PC-3 (cell line): ENCODE data around the gene ARHGEF6. TPM values are rescaled to one million over a fixed set of nuclear protein-coding genes. Genes with fewer than 3 reads are reported as not detected.
A peak's percentile ranks its signal among the peaks of the same experiment; 100 is the strongest.

Experiments used
- ATAC-seq: fragments of 200-7000 bp; cut with Tn5 transposase; 2 replicates; pipeline ENCODE4 v1.9.1; 2020; ENCODE audit warnings: mild to moderate bottlenecking, moderate library complexity
- BruUV-seq: library from RNA; stranded (reverse); fragments of 400-500 nt; replicated peaks from 2 replicates; lab custom pipeline; 2021; lab: Mats Ljungman, UMichigan
- CTCF ChIA-PET: fragments of 300-600 bp; sonication (Branson Sonifier 250); formaldehyde crosslinking; loops from one replicate; lab custom pipeline; 2022; ENCODE audit warnings: antibody characterized with exemption; lab: Charles Lee
- POLR2A ChIA-PET: fragments of 300-600 bp; sonication (Branson Sonifier 250); formaldehyde crosslinking; loops from one replicate; lab custom pipeline; 2022; ENCODE audit warnings: antibody characterized with exemption; ENCODE audit not compliant: unreplicated experiment; lab: Charles Lee
- DNase-seq: peaks from one replicate; pipeline ENCODE4 v3.0.0-alpha.2; 2015
- H2AFZ ChIP-seq: fragments of 300-600 bp; sonication (generic); 2 replicates; pipeline ENCODE4 v1.6.0; 2016; ENCODE audit warnings: antibody characterized with exemption, low read length
- H3F3A ChIP-seq: fragments of 300-600 bp; sonication (generic); one replicate; pipeline ENCODE4 v1.6.0; 2017; ENCODE audit warnings: antibody characterized with exemption, low read length, control low read depth, mild to moderate bottlenecking; ENCODE audit not compliant: unreplicated experiment
- H3K27ac ChIP-seq: fragments of 300-600 bp; sonication (generic); 2 replicates; pipeline ENCODE4 v1.5.1; 2016; ENCODE audit warnings: mild to moderate bottlenecking, low read length
- H3K27me3 ChIP-seq: fragments of 300-600 bp; sonication (generic); 2 replicates; pipeline ENCODE4 v1.6.1; 2016; ENCODE audit warnings: low read length, mixed read lengths
- H3K36me3 ChIP-seq: fragments of 300-600 bp; sonication (generic); 2 replicates; pipeline ENCODE4 v1.6.1; 2016; ENCODE audit warnings: low read depth, mixed run types, low read length, mixed read lengths
- H3K4me1 ChIP-seq: fragments of 300-600 bp; sonication (generic); 2 replicates; pipeline ENCODE4 v1.5.1; 2016; ENCODE audit warnings: low read length; ENCODE audit not compliant: insufficient read depth
- H3K4me2 ChIP-seq: fragments of 300-600 bp; sonication (generic); 2 replicates; pipeline ENCODE4 v1.6.0; 2016; ENCODE audit warnings: low read length
- H3K4me3 ChIP-seq: fragments of 300-600 bp; sonication (generic); 2 replicates; pipeline ENCODE4 v1.5.1; 2016; ENCODE audit warnings: mild to moderate bottlenecking, low read length, mixed read lengths
- H3K79me2 ChIP-seq: fragments of 300-600 bp; sonication (generic); 2 replicates; pipeline ENCODE4 v1.6.1; 2017; ENCODE audit warnings: low read length, mixed read lengths
- H3K9ac ChIP-seq: fragments of 300-600 bp; sonication (generic); 2 replicates; pipeline ENCODE4 v1.6.0; 2016; ENCODE audit warnings: mild to moderate bottlenecking, low read length
- H3K9me2 ChIP-seq: fragments of 300-600 bp; sonication (generic); replicated peaks from 2 replicates; pipeline ENCODE4 v1.6.1; 2016; ENCODE audit warnings: mixed run types, low read length, mixed read lengths
- H3K9me3 ChIP-seq: fragments of 300-600 bp; sonication (generic); 2 replicates; pipeline ENCODE4 v1.6.1; 2016; ENCODE audit warnings: low read length, mixed read lengths
- H4K20me1 ChIP-seq: fragments of 300-600 bp; sonication (generic); 2 replicates; pipeline ENCODE4 v1.6.1; 2016; ENCODE audit warnings: low read length, mixed read lengths
- CTCF ChIP-seq: fragments of 300-600 bp; sonication (generic); conservative IDR thresholded peaks from 2 replicates; pipeline ENCODE4 v1.5.1; 2017; ENCODE audit warnings: antibody characterized with exemption, low read depth, mild to moderate bottlenecking, low read length
- EZH2 ChIP-seq: fragments of 300-600 bp; sonication (generic); IDR thresholded peaks from one replicate; pipeline ENCODE4 v1.6.1; 2017; ENCODE audit warnings: antibody characterized with exemption, mild to moderate bottlenecking, low read length; ENCODE audit not compliant: unreplicated experiment
- EZH2phosphoT487 ChIP-seq: fragments of 300-600 bp; sonication (generic); IDR thresholded peaks from 2 replicates; pipeline ENCODE4 v1.6.1; 2018; ENCODE audit warnings: mild to moderate bottlenecking, antibody characterized with exemption, low read length, borderline replicate concordance
- intact Hi-C: fragments of 100-400 bp; cut with micrococcal nuclease; formaldehyde crosslinking; loops from 2 replicates; pipeline ENCODE4 v1.9.0; 2023
- total RNA-seq: library from RNA; depleted of rRNA; stranded (reverse); fragments of >200 nt; gene quantifications from 2 replicates; pipeline ENCODE4 v1.2.3, GENCODE V29; 2014

ARHGEF6 gene
- total RNA-seq, 1 experiment from 2014 or later = 3.3 TPM

GRCh38 chrX:136639506-136640176 lies 141.1 kb downstream of the ARHGEF6 start:
- H3F3A ChIP-seq = no peaks in the 10 kb centered on the region
- DNase-seq (peak; percentile 20), ATAC-seq (peak; percentile 62; the same call in 1 of the 2 replicates)
- H3K27me3 ChIP-seq = no peaks in the 10 kb centered on the region
- no peak overlapping the region for H3K27ac ChIP-seq
- no peak overlapping the region for H3K4me3 ChIP-seq
- no peaks in the 10 kb centered on the region for H4K20me1 ChIP-seq
- H3K36me3 ChIP-seq = no peaks in the 10 kb centered on the region
- H3K9ac ChIP-seq = no peak overlapping the region
- no peaks in the 10 kb centered on the region for H3K9me2 ChIP-seq
- intact Hi-C loops = no loop called here
- H2AFZ ChIP-seq = no peak overlapping the region
- no peaks in the 10 kb centered on the region for H3K9me3 ChIP-seq
- no peak overlapping the region for H3K4me2 ChIP-seq
- H3K79me2 ChIP-seq = no peaks in the 10 kb centered on the region
- BruUV-seq = no TSS peak
- no peaks in the 10 kb centered on the region for H3K4me1 ChIP-seq
- ChIA-PET CTCF (no interaction called here), POLR2A (no interaction called here)
- no peak for TF ChIP-seq EZH2phosphoT487

GRCh38 chrX:136636121-136636520 lies 144.6 kb downstream of the ARHGEF6 start:
- Histone ChIP-seq H3F3A (no peaks in the 10 kb centered on the region), H2AFZ (no peak overlapping the region), H3K4me1 (no peaks in the 10 kb centered on the region), H3K27me3 (no peaks in the 10 kb centered on the region), H3K9me2 (no peaks in the 10 kb centered on the region), H3K9me3 (no peaks in the 10 kb centered on the region), H3K27ac (no peak overlapping the region), H3K79me2 (no peaks in the 10 kb centered on the region), H3K9ac (no peak overlapping the region), H4K20me1 (no peaks in the 10 kb centered on the region), H3K4me2 (no peak overlapping the region), H3K36me3 (no peaks in the 10 kb centered on the region), H3K4me3 (no peak overlapping the region)
- TF ChIP-seq EZH2phosphoT487 (no peak), CTCF (no peak), EZH2 (no peak)
- POLR2A ChIA-PET = no interaction called here
- BruUV-seq = no TSS peak
- CTCF ChIA-PET = no interaction called here
- DNase-seq = no peak
- intact Hi-C loops = no loop called here
- no peak for ATAC-seq

DNA sequence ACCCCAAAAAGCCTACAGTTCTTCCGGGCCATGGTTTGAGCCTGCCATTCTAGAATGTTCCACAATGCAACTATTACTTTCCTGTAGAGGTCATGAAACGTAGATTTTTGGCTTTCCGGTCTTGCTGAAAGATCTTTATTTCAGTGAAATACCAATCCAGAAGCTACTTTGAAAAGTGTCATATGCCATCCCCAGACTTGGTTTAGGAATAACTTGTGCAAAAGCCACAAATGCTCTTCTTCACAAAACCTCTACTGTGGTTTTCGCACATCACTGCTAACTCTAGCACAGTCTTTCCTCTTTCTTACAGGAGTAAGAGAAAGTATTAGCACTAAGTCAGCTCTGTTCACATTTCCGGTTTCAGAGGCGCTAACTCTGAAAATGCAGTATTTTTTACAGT lies 145.5 kb downstream of the ARHGEF6 start:
- CTCF ChIA-PET = no interaction called here
- no peak for ATAC-seq
- no peak overlapping the region for H3K4me2 ChIP-seq
- POLR2A ChIA-PET = no interaction called here
- no peak for TF ChIP-seq CTCF
- no peak for TF ChIP-seq EZH2phosphoT487
- TF ChIP-seq EZH2 = no peak
- no peaks in the 10 kb centered on the region for H4K20me1 ChIP-seq
- no peaks in the 10 kb centered on the region for H3K4me1 ChIP-seq
- H3K9me2 ChIP-seq = no peaks in the 10 kb centered on the region
- no peak overlapping the region for H3K9ac ChIP-seq
- no peak overlapping the region for H2AFZ ChIP-seq
- no TSS peak for BruUV-seq
- H3F3A ChIP-seq = no peaks in the 10 kb centered on the region
- no peaks in the 10 kb centered on the region for H3K36me3 ChIP-seq
- no peak overlapping the region for H3K27ac ChIP-seq
- H3K27me3 ChIP-seq = no peaks in the 10 kb centered on the region
- intact Hi-C loops = no loop called here
- no peak for DNase-seq
- H3K79me2 ChIP-seq = no peaks in the 10 kb centered on the region
- H3K4me3 ChIP-seq = no peak overlapping the region
- H3K9me3 ChIP-seq = no peaks in the 10 kb centered on the region
